Fibroblast of peridontal ligament (primary cell): ENCODE data around the gene CYLD.

Source experiments
- DNase-seq: peaks from one replicate; pipeline ENCODE4 v3.0.0-alpha.2; 2010; ENCODE audit errors: extremely low read depth

Gene CYLD

DNA sequence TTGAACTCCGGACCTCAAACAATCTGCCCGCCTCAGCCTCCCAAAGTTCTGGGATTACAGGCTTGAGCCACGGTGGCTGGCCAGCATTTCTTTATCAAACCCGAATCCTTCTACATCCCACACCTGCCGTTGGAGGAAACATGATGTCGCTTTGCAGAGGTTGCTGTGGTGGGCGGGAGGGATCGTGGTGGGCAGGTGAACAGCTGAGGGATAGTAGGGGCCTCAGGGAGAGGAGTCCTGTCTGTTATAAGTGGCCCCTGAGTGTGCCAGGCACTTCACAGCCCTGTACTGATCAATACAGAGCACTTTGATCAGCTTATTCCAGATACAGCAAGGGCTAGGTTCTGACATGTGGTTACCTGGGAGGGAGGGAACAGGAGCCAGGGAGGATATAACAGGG, 76.5 kb downstream of the CYLD start:
- DNase-seq, result no peak

DNA sequence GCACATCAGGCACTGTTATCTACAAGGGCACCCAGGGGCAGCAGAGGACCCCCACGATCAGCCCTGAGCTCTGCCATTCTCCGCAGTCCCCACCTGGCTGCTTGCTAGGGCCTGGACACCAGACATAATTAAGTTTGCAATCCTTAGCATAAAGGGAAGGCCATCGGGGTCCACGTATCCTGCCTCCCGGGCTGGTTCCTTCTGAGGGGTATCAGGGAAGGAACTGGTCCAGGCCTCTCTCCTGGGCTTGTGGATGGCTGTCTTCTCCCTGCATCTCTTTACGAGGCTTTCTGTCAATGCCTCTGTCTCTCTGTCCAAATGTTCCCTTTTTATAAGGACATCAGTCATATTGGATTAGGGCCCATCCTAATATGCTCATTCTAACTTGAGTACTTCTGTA, 77.8 kb downstream of the CYLD start:
- DNase-seq, result no peak

DNA sequence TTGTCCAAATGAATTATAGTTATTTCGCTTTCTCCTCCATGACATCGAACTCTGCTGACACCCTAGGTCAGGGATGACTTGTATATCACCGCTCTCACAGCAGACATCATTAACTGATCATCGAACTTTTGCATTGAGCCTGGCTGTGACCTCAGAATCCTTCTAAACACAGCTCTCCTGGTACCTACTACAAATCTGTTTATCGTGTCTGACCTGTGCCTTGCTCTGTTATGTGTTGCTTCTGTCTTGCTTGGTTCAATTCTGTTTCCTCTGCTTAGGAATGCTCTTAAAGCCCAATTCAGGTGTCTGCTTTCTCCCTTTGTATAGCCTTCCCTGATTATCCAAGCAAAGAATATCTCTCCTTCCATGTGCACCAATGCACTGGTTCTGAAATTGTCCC, 78.3 kb downstream of the CYLD start:
- DNase-seq, result no peak

DNA sequence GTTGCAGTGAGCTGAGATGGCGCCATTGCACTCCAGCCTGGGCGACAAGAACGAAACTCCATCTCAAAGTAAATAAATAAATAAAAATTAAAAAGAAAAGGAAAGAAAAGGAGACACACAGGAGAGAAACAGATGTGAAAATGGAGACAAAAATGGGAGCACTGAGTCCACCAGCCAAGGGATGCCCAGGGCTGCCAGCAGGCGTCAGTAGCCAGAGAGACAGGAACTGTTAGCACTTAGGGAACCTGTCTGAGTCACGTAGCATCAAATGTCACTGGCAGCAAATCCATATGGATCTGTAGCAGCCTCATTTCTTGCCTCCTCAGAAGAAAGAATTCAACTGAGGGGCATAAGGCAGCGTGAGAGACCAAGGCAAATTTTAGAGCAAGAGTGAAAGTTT, 79.7 kb downstream of the CYLD start:
- no peak for DNase-seq

DNA sequence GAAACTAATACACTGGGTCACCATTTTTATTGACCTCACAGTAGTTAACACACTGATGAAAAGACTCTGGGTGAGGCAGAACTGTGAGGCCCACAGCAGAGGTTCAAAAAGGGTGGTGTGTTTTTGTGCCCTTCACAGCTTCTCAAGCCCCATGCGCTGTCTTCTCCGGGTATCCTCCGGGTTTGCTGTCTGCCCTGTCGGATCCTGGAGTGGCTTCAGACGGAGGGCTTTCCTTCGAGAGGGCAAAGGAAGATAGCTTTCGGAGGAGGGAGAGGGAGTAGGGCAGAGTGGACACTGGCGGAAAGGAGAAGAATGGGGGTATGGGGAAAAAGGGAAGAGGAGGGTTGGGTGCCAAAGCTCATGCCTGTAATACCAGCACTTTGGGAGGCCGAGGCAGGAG, 80.8 kb downstream of the CYLD start:
- DNase-seq, result no peak

DNA sequence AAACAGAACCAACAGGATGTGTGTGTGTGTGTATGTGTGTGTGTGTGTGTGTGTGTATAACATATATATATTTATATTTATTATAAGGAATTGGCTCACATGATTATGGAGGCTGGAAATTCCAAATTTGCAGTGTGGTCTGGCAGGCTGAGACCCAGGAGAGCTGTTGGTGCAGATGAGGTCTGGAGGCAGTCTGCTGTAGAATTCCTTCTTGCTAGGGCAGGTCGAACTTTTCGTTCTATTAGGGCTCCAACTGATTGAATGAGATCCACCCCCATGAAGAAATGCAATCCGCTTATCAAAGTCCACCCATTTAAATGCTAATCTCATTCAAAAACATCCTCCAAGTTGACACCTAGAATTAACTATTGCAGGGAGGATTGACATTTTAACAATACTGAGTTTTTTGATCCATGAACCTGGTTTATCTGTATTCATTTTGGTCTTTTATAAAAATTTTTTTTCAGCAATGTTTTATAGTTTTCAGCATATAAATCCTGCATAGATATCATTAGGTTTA, 85.0 kb downstream of the CYLD start:
- no peak for DNase-seq

DNA sequence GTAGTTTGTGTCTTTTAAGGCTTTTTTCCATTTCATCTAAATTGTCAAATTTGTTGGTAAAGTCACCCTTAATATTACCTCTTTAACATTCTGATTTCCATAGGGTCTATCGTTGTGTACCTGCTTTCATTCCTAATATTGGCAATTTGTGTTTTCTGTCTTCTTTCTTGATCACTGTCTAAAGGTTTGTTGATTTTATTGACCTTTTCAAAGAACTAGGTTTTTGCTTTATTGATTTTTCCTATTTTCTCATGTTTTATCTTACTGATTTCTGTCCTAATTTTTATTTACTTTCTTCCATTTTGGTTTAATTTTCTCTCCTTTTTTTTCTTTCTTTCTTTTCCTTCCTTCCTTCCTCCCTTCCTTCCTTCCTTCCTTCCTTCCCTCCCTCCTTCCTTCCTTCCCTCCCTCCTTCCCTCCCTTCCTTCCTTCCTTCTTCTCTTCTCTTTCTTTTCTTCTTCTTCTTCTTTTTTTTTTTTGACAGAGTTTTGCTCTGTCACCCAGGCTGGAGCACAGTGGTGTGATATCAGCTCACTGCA, 86.3 kb downstream of the CYLD start:
- DNase-seq, result no peak

DNA sequence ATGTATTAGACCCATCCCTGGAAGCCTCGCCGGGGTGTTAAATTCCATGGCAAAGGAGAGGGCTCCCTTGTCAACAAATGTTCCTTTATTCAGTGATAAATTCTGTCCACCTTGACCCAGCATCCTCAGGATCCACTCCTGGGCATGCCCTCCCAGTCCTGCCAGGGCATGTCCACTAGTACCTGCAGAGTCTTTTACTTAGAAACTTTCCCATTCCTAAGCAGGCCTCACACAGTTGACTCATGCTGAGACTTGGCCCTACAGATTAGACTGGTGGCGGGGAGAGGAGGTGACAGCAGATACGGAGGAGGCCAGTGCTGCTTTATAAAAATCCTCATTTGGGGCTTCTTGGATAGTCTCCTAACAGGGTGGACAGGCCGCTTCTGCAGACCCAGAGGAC, 88.8 kb downstream of the CYLD start:
- DNase-seq, result no peak

DNA sequence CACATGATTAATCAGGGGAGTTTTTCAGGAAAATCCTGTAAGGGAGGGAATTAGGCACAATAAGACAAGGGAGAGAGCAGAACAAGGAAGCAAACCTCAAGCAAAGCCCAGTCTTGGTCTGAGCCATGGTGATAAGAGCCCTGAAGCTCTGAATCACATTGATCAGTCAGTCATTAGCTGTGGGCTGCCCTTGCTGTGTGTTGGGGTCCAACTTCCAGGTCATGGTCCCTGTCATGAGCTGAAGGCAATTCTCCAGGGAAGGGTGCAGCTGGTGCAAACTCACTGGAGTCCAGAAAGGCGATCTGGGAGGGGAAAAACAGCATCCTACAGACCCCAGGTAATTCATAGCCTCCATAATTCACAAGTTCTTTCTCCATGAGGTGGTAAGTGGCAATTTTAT, 89.9 kb downstream of the CYLD start:
- DNase-seq, result no peak

DNA sequence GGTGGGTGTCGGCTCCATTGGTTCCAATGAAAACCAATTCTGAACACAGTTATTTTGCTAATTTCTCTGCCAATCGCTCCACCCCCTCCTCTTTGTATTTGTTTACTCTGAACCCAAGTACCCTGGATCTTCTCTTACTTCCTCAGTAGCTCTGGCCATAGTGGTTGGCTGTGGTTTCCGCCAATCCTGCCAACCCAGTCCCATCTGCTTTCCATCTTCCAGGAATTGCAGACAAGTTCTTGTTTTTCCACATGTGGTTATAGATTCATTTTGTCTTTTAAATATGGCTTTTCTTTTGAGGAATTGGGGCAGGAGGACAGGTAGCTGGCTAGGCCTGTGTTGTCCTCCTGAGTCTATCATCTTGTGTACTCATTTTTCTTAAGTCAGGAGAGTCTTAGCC, 92.0 kb downstream of the CYLD start:
- no peak for DNase-seq

DNA sequence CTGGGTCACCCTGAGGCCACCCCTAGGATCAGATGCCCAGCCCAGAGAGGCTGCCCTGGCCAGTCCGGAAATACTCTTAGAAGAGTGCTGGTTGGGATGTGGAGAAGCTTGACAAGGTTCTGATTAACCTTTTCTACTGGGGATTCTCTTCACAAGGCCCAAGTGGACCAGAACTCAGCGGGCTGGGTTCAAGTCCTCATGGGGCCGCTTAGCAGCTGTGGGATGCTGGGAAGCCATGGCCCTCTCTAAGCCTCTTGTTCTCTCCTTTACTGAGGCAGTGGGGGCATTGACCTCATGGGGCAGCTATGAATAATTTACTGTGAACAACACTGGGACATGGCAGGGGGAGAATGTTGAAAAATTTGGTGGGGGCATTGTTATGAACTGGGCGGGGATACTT, 92.8 kb downstream of the CYLD start:
- DNase-seq, result no peak

DNA sequence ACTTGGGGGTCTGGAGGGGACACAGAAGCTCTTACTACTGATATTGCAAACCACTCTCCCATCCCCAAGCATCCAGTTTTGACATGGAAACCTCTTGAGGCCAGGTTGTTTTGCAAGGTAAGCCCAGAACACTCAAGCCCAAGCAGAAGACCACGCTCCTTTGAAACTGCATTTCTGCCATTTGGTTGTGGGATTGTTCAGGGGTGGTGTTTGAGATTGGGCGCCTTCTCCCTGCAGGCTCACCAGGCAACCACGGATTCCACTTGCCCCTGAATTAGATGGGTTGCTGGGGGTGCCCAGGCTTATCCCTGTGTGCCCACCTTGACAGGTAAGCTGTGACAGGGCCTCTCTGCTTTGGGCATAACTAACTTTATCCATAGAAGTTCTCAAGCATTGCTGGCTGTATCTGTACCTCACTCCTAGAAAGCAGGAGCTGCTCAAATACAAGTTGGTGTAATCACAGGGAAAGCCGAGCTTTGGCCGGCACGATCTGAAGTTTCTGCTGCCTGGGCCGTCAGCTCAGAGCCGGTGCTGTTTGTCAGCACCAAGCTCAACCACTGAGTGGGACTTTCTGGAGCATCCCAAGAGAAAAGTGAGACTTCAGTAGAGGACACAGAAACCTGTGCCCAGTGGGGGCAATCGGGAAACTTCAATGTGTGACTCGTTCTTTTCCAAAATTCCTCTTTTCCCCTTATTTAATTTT, 93.6 kb downstream of the CYLD start:
- DNase-seq, result no peak

DNA sequence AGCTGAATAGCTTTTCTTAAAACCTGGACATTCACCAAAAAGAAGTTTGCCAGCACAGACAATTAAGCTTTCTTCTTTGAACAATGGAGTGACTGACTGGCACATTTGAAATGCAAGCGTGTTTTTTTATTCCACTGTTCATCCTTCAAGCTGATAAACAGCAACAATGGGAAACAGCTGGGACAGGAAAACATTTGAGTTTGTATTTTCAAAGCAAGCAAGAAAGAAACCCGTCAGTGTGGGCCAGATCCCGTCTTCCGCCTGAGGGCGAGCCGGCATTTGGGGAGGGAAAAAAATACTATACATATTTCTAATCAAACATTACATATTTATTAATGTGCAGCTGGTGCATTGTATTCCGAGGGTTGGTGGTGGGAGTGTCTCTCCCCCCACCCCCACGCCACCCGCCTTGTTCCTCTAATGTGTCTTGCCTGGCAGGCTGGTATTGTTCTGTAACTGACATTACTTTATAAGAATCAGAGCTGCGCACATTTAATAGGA, 94.3 kb downstream of the CYLD start:
- DNase-seq, result no peak

DNA sequence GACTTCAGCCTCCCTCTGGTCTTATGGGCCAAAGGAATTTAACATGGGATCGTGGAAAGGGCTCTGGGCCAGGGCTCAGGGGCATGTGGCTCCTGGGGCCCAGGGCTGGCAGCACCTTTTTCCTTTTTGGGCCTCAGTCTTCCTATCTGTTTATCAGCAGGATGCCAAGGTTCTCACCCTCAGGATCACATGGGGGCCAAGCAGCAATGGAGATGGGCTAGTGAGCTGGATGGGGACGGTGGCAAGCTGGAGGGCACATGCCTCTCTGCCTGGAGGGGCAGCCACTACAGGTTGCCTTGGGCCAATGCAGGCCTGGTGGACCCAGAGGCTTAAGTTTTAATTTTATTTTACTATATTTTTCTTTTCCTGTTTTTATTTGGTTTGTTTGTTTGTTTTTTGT, 95.4 kb downstream of the CYLD start:
- no peak for DNase-seq

DNA sequence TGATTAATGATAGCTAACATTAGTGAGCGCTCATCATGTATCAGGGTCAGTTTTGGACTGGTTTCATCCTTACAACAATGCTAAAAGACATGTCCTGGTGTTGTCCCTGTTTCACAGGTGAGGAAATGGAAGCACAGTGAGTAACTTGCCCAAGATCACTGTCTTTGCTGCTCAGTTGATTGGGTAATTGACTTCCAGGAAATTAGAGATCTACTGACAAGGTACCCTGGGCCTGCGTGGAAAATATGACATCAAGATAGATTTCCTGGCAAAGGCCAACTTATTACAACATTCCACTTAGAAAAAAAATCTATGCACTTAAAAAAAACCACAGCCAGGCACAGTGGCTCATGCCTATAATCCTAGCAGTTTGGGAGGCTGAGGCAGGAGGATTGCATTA, 96.3 kb downstream of the CYLD start:
- DNase-seq, result no peak

DNA sequence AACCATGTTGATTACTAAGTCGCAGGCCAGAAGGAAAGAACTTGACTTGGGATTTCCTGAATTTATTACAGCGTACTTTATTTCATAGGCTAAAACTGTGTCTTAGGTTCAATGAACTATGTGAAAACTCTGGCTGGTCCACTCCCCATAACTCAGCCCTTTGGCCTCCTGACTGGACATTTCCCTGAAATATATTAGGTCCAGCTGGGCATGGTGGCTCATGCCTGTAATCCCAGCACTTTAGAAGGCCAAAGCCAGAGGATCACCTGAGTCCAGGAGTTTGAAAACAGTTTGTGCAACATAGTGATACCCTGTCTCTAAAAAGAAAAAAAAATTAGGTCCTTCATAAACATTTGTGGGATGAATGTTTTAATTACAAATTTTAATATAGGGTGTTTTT, 97.0 kb downstream of the CYLD start:
- DNase-seq, result no peak

DNA sequence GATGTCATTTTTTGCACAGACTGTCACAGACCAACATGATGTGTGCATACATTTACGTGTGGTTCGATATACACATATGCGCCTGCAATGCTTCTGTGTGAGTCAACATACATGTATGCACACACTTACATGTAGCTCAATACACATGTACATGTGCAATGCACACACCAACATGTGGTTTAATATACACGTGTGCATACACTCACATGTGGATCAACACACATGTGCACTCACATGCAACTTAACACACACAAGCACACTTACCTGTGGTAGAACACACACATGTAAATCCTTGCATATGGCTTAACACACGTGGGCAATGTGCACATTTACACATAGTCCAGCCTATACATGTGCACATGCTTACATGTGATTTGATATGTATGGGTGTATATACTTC, 97.5 kb downstream of the CYLD start:
- no peak for DNase-seq

DNA sequence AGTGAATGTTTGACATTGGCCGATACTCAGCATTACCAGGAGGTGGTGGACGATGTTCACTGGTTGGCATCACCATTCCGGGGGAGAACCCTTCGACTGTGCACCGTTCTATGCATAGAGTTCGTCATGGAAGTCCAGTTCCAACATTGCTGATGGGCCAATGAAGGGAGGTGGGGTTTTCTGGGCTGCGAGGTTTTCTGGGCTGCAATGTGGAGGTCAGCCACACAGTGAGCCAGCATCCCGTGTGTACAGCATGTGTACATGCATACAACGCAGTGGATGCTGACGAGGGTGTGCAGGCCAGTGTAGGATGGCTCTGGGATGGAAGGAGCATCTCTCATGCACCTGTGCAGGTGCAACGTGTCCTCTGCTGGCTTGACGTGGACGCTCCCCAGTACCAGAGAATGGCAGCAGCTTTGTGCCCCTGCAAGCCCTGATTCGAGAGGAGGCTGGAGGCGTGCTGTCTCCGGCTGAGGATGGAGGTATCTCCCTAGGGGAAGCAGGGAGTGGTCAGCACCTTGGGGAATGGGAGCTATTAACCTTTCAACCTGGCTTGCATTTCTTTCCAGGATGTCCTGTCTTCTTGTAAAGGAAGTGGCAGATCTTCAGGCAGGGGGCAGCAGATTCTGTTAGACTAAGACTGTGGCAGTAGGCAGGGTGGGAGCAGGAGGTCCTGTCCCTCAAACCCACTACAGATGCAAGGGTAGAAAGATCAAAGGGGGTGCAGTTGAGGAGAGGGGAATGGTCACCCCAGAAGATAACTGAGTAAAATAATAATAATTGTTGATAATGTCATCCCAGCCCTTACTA, 98.2 kb downstream of the CYLD start:
- no peak for DNase-seq

DNA sequence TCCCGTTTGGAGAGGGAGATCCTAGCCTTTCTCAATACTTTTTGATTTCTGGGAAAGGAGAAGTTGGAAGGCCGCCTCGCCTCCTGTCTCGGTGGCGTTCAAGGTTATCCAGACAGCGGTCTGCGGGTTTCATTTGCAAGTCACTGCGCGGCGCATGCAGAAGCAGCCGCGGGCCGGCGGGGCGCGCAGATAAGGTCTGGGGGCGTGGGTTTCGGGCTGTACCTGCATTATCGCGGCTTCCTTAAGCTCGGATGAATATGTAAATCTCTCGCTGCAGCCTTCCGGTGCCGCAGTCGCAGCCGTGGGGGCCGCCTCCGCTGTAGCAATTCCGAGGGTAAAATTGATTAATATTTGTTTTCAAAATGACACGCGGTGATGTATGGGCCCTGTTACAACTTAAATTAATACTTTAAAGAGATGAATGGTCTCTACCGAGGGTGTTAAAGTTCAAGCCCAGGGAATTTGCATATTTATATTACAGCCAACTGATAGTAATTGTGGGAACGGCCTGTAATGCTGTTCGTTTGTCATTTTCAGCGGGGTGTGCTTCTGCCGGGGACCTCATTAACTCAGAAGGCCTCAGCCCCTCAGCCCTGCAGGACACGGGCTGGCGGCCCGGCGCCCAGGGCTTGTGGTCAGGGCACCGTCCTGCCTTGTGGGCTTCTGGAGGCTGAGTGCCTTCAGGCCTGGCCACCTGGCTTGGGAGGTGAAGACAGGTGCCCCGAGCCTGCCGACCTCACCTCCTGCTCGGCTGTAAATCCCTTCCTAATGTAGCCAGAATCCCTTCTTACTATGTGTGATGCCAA, 99.4 kb downstream of the CYLD start:
- DNase-seq, result no peak

DNA sequence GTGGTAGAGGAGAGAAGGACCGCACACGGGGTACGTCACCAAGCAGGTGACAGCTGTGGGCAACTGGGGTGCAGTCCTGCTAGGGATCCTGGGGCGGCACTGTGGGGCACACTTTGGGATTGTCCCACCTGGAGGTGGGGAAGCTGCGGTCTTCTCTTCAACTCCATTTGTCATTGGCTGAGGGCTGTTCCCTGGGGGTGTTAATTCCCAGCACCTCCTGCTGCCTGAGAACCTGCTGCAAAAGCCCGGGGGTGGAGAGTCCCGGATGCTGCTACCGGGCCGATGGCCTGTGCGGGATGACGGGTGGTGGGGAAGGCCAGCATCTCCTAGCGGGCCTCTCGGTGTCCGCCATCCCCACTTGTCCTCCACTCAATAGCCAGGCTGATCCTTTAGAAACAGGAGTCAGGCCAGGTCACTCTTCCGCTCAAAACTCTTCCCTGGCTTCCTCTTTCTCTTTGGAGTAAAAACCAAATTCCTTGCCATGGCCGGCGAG, 100.2 kb downstream of the CYLD start:
- DNase-seq, result no peak

DNA sequence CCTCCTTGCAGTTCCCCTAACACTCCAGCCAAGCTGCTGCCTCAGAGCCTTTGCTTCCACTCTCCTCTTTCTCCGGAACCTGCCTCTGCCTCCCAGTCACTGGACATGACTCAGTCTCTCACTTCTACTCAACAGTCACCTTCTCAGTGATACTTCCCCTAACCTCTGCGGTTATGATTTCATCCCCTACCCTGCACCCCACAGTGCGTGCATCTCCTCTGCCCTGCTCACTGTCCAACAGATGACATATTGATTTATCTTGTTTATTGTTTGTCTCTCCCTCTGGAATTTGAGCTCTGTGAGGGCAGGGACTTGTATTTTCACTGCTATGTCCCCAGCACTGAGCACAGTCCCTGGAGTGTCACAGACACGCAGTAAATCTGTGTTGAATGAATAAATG, 100.7 kb downstream of the CYLD start:
- DNase-seq, result no peak

DNA sequence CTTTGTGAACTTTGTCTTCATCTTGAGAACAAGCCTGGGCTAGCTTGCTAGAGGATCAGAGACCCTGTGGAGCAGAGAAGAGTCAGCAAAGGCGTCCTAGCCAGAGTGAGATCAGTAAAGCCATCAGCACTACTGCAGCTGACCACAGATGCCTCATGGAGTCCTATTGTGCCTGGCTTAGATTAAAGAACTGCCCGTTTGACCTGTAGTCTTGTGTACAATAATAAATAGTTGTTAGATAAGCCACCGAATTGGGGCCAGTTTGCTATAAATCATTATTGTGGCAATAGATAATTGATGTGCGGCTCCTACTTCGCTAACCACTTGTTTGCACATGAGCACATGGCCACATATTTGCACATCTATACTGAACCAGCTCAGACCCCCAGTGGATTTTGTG, 103.0 kb downstream of the CYLD start:
- DNase-seq, result no peak
